Effector memory CD4-positive, alpha-beta T cell (primary cell): ENCODE measurements around the gene PCARE.
"Not testable (repeated sequence)": the region's sequence is repeated elsewhere in the genome, so short reads cannot be mapped to it uniquely, and the experiment has no call there.

Source experiments
- DNase-seq, 3 donors: peaks; one replicate each; pipeline ENCODE4 v3.0.0-alpha.2; 2020
- H3K27ac ChIP-seq: 2 replicates; pipeline ENCODE4 v1.7.0; 2013; ENCODE audit warnings: mild to moderate bottlenecking, low read length, moderate library complexity; ENCODE audit not compliant: insufficient read depth, poor library complexity, severe bottlenecking
- H3K27me3 ChIP-seq: replicated peaks from 2 replicates; pipeline ENCODE4 v1.7.0; 2013; ENCODE audit warnings: mild to moderate bottlenecking, low read length; ENCODE audit not compliant: insufficient read depth, control insufficient read depth, poor library complexity, severe bottlenecking
- H3K36me3 ChIP-seq: 2 replicates; pipeline ENCODE4 v1.7.0; 2013; ENCODE audit warnings: mild to moderate bottlenecking, low read length, moderate library complexity; ENCODE audit not compliant: control insufficient read depth, insufficient read depth
- H3K4me1 ChIP-seq: 2 replicates; pipeline ENCODE4 v1.7.0; 2013; ENCODE audit warnings: low read length, mild to moderate bottlenecking; ENCODE audit not compliant: control insufficient read depth, insufficient read depth, poor library complexity, severe bottlenecking
- H3K4me3 ChIP-seq: 2 replicates; pipeline ENCODE4 v1.7.0; 2013; ENCODE audit warnings: low read length, low read depth, mild to moderate bottlenecking; ENCODE audit not compliant: insufficient read depth, poor library complexity, severe bottlenecking
- H3K9me3 ChIP-seq: 2 replicates; pipeline ENCODE4 v1.7.0; 2013; ENCODE audit warnings: mild to moderate bottlenecking, low read length, moderate library complexity; ENCODE audit not compliant: control insufficient read depth

The PCARE gene

GRCh38 chr2:29100564-29100963 is 26.2 kb upstream of the PCARE start:
- Histone ChIP-seq H3K4me3 (no peak overlapping the region), H3K27ac (no peak overlapping the region), H3K36me3 (no peaks in the 10 kb centered on the region), H3K4me1 (no peaks in the 10 kb centered on the region), H3K9me3 (no peaks in the 10 kb centered on the region), H3K27me3 (no peaks in the 10 kb centered on the region)
- DNase-seq, result no peak

DNA sequence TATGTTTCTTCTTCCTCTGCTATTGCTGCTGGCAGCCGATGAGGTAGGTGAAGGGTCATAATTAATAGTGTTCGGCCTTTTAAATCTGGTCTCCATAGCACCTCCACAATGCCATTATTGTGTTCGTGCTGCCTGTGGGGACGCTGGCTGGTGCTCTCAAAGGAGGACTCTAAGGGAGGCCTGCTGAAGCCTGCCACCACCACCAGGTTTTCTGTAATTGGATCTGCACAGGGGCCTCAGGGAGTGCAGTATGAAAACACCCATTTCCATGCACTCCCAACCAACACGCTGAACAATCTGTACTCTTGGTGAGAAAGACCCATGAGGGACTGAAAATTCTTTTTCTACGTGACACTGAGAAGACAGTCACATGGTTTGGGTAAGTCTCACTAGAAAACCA is 23.2 kb upstream of the PCARE start:
- Histone ChIP-seq H3K4me3 (no peak overlapping the region), H3K27ac (no peak overlapping the region), H3K27me3 (no peaks in the 10 kb centered on the region)

DNA sequence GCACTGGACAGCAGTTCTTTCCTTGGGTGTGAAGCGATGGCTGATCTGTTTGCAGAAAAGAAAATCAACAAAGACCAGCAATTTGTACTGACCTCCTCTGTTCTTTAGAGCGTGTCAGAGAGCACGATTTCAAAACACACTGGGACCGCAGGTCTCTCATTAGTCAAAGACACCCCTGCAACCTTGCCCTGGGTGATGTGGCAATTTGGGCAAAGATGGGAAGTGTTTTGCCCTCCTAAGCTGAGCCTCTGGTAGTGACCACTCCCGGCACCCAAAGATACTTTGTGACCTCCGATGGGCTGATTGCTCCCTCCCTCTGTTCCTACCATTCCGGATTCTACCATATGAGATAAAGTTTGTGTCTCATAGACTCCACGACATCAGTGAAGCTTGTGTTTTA is 22.6 kb upstream of the PCARE start:
- H3K27ac ChIP-seq, result no peak overlapping the region
- H3K4me3 ChIP-seq, result no peak overlapping the region
- H3K27me3 ChIP-seq, result no peaks in the 10 kb centered on the region
- no peaks in the 10 kb centered on the region for H3K36me3 ChIP-seq
- DNase-seq, result no peak
- no peaks in the 10 kb centered on the region for H3K9me3 ChIP-seq
- H3K4me1 ChIP-seq, result no peaks in the 10 kb centered on the region

More for the DNA sequence above, 23.2 kb upstream of the PCARE start:
- Histone ChIP-seq H3K9me3 (no peaks in the 10 kb centered on the region), H3K4me1 (no peaks in the 10 kb centered on the region), H3K36me3 (no peaks in the 10 kb centered on the region)
- no peak for DNase-seq

- not testable (repeated sequence) for H3K4me1 ChIP-seq, H3K4me3 ChIP-seq, H3K27me3 ChIP-seq, H3K27ac ChIP-seq, H3K9me3 ChIP-seq, DNase-seq, H3K36me3 ChIP-seq
These were observed 16.0 kb upstream of the PCARE start for GRCh38 chr2:29090311-29090710.

GRCh38 chr2:29084554-29084953 is 10.2 kb upstream of the PCARE start:
- H3K27ac ChIP-seq, result no peak overlapping the region
- no peak overlapping the region for H3K4me3 ChIP-seq
- no peaks in the 10 kb centered on the region for H3K9me3 ChIP-seq
- DNase-seq, result no peak
- no peaks in the 10 kb centered on the region for H3K36me3 ChIP-seq
- H3K27me3 ChIP-seq, result no peaks in the 10 kb centered on the region
- H3K4me1 ChIP-seq, result no peaks in the 10 kb centered on the region

- no peak overlapping the region for H3K4me3 ChIP-seq
- H3K36me3 ChIP-seq, result no peaks in the 10 kb centered on the region
- no peak for DNase-seq
- no peaks in the 10 kb centered on the region for H3K9me3 ChIP-seq
- H3K27ac ChIP-seq, result no peak overlapping the region
- no peaks in the 10 kb centered on the region for H3K27me3 ChIP-seq
- H3K4me1 ChIP-seq, result no peaks in the 10 kb centered on the region
These were observed 8.6 kb upstream of the PCARE start for GRCh38 chr2:29082804-29083495.

DNA sequence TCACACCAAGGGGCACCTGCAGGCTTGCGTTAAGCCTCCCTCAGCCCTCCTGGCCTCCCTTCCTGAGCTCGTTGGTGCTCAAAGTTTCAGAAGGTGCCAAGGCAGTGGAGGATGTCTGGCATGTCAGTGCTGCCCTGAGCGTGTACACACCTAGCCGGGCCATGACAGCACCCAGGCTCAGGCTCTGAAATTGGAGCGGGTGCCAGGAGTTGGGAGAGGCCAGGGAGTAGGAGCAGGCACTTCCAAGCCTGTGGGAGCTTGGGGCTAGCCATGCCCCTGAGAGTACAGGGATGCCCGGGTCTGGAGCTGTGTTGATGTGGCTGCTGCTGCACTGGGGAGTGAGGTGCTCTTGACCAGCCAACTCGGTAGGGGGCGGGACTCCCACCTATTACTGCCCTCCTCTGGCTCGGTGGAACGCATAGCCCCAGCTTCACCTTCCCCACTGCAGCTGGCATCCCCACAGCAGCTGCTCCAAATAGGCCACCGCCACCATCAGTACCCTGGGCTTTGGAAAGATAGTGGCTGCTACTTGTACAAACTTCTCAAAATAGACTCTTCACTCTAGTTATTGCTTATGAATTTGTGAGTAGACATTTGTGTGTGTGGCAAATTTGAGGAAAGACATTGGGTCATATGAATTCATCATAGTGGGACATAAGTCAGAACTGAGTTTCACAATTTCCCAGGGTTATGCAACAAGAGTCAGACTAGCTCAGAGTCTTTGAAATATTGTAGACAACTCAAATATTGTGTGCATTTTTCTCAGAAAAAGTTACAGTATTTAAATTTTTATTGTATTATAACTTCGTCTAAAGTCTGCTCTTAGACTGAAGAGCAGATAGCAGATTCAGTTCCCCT is 6.8 kb upstream of the PCARE start:
- DNase-seq, result no peak
- no peaks in the 10 kb centered on the region for H3K27me3 ChIP-seq

DNA sequence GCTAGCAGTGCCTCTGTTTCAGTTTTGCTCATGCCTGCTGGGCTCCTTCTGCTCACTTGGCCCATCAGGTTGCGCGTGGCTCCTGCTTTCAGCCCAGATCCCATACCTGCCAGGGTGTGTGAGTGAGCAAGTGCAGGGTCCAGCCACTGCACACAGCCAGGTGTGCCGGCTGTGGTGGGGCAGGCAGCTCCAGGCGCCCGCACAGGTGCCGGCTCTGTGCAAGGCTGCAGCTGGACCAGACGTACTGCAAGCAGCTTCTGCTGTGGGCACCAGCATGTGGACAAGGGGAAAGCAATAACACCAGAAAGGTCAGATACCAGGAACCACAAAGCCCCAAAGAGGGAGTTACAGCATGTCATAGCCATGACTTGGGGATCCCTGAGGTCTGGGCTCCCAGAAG is 5.6 kb upstream of the PCARE start:
- no peaks in the 10 kb centered on the region for H3K4me1 ChIP-seq
- H3K27me3 ChIP-seq, result no peaks in the 10 kb centered on the region
- H3K4me3 ChIP-seq, result no peak overlapping the region
- H3K9me3 ChIP-seq, result no peaks in the 10 kb centered on the region
- H3K27ac ChIP-seq, result no peak overlapping the region
- no peaks in the 10 kb centered on the region for H3K36me3 ChIP-seq
- no peak for DNase-seq

More for the DNA sequence above, 6.8 kb upstream of the PCARE start:
- Histone ChIP-seq H3K9me3 (no peaks in the 10 kb centered on the region), H3K4me3 (no peak overlapping the region), H3K36me3 (no peaks in the 10 kb centered on the region), H3K4me1 (no peaks in the 10 kb centered on the region), H3K27ac (no peak overlapping the region)

GRCh38 chr2:29075894-29076705 is 1.8 kb upstream of the PCARE start:
- DNase-seq, result no peak
- H3K36me3 ChIP-seq, result no peaks in the 10 kb centered on the region
- H3K4me1 ChIP-seq, result no peaks in the 10 kb centered on the region
- no peak overlapping the region for H3K27ac ChIP-seq
- H3K9me3 ChIP-seq, result no peaks in the 10 kb centered on the region
- no peaks in the 10 kb centered on the region for H3K27me3 ChIP-seq
- no peak overlapping the region for H3K4me3 ChIP-seq

- Histone ChIP-seq H3K9me3 (no peaks in the 10 kb centered on the region), H3K27me3 (no peaks in the 10 kb centered on the region), H3K4me3 (no peak overlapping the region), H3K36me3 (no peaks in the 10 kb centered on the region), H3K4me1 (no peaks in the 10 kb centered on the region), H3K27ac (no peak overlapping the region)
- DNase-seq, result no peak
These were observed 390 bp downstream of the PCARE start for GRCh38 chr2:29073933-29074332.
